IgD-negative memory B cell (primary cell): ENCODE measurements around the gene NBPF3. TPM values are rescaled to one million over a fixed set of nuclear protein-coding genes. Genes with fewer than 3 reads are reported as not detected.
"Not testable (repeated sequence)": the region's sequence is repeated elsewhere in the genome, so short reads cannot be mapped to it uniquely, and the experiment has no call there.

ENCODE experiments used
- H3K27ac Mint-ChIP-seq, 3 donors: one replicate each; pipeline ENCODE4 v1.8.0; 2020 to 2022; ENCODE audit warnings: mild to moderate bottlenecking in 3 of 3, mixed read lengths in 3 of 3, moderate library complexity in 1 of 3
- H3K27me3 Mint-ChIP-seq: one replicate; pipeline ENCODE4 v1.8.0; 2021; ENCODE audit warnings: mixed read lengths
- H3K36me3 Mint-ChIP-seq: one replicate; pipeline ENCODE4 v1.8.0; 2020; ENCODE audit warnings: mild to moderate bottlenecking, mixed read lengths
- H3K4me1 Mint-ChIP-seq, 3 donors: one replicate each; pipeline ENCODE4 v1.8.0; 2020 to 2022; ENCODE audit warnings: mixed read lengths in 3 of 3, mild to moderate bottlenecking in 1 of 3
- H3K4me3 Mint-ChIP-seq, 4 donors: one replicate each; pipeline ENCODE4 v1.8.0; 2020 to 2022; ENCODE audit warnings: mild to moderate bottlenecking in 4 of 4, mixed read lengths in 4 of 4, moderate library complexity in 3 of 4
- H3K9me3 Mint-ChIP-seq, 3 donors: one replicate each; pipeline ENCODE4 v1.8.0; 2020 to 2021; ENCODE audit warnings: mixed read lengths in 3 of 3, mild to moderate bottlenecking in 1 of 3
- polyA plus RNA-seq: library from polyadenylated mRNA; unstranded; fragments of 300-500 nt; fragmentation: Illumina TruSeq; gene quantifications from one replicate; pipeline ENCODE4 v1.2.3, GENCODE V29; 2021

NBPF3 gene
- polyA plus RNA-seq, 1 donor from 2014 or later, result 2.3 TPM

- H3K27ac Mint-ChIP-seq, H3K36me3 Mint-ChIP-seq, H3K4me1 Mint-ChIP-seq, H3K27me3 Mint-ChIP-seq, H3K9me3 Mint-ChIP-seq, H3K4me3 Mint-ChIP-seq: not testable (repeated sequence)
Measured at GRCh38 chr1:21454904-21455303, 15.0 kb downstream of the NBPF3 start.

DNA sequence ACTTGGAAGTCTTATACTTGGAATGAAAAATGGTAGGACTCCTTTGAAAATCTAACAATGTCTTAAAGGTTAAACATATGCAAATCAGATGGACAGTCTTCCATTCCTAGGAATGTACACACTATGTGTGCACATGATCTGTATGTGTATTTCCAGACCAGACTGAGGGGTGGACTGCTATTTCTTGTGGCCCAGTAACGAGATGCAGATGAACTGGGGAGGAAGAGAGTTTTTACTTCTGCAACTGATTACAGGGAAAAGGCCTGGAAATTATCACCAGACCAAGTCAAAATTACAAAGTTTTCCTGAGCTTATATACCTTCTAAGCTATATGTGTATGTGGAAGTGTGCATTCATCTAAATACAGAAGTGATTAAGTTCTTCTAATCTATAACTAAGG is 17.7 kb downstream of the NBPF3 start:
- Mint-ChIP-seq H3K27me3 (no peaks in the 10 kb centered on the region), H3K9me3 (no peaks in the 10 kb centered on the region), H3K4me1 (no peaks in the 10 kb centered on the region), H3K36me3 (peaks cover 4% of the 10 kb centered on the region), H3K4me3 (no peak overlapping the region), H3K27ac (no peak overlapping the region)

DNA sequence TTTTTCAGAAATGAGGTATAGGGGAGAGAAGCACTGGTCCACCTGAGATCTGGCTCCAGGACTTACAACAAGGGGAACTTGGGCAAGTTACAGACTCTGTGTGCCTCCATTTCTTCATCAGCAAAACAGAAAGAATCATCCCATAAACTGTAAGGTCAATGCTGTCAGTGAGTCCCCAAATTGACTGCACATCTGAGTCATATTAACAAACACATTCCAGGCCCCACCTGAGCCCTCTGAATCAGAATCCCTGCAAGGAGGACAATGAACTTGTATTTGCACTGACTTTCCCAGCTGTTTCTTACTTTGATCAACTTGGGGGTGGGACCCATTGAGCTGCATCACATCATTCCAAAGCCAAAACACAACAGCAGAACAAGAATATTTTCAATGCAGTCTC is 25.2 kb downstream of the NBPF3 start:
- H3K4me1 Mint-ChIP-seq, H3K27ac Mint-ChIP-seq, H3K36me3 Mint-ChIP-seq, H3K9me3 Mint-ChIP-seq, H3K4me3 Mint-ChIP-seq, H3K27me3 Mint-ChIP-seq: not testable (repeated sequence)

- H3K4me3 Mint-ChIP-seq, H3K36me3 Mint-ChIP-seq, H3K27me3 Mint-ChIP-seq, H3K9me3 Mint-ChIP-seq, H3K4me1 Mint-ChIP-seq: not testable (repeated sequence)
- peak overlapping the region in 1 of 3 donors; percentile 50 for H3K27ac Mint-ChIP-seq
Measured at GRCh38 chr1:21467946-21468345, 28.0 kb downstream of the NBPF3 start.

DNA sequence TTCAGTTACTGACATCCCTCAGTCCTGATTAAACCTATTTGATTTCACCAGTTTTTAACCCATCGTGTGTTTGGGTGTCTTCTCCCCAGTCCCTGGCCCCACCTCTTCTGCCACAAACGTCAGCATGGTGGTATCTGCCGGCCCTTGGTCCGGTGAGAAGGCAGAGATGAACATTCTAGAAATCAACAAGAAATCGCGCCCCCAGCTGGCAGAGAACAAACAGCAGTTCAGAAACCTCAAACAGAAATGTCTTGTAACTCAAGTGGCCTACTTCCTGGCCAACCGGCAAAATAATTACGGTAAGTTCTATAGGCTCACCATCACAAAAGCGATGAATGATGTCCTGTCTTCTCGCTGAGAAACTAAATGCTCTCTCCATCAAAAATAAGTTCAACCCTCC is 28.7 kb downstream of the NBPF3 start:
- Mint-ChIP-seq H3K27ac (no peak overlapping the region), H3K9me3 (no peaks in the 10 kb centered on the region), H3K4me1 (no peaks in the 10 kb centered on the region), H3K36me3 (peaks cover under 1% of the 10 kb centered on the region), H3K4me3 (no peak overlapping the region), H3K27me3 (no peaks in the 10 kb centered on the region)

DNA sequence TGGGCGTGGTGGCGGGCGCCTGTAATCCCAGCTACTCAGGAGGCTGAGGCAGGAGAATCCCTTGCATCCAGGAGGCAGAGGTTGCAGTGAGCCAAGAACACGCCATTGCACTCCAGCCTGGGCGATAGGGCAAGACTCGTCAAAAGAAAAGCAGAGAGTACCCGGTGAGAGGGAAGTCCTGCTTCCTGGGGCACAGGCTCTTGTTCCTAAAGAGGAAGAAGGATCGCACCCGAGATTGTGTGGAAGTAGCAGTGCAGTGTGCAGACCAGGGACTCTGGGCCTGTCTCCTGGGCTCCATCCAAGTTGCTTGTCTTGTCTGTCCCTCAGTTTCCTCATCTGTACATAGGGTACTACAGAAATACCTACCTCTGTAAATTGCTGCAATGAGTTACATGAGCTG is 29.6 kb downstream of the NBPF3 start:
- Mint-ChIP-seq H3K4me3 (no peak overlapping the region), H3K27ac (no peak overlapping the region), H3K36me3 (peaks cover 4% of the 10 kb centered on the region), H3K4me1 (no peaks in the 10 kb centered on the region), H3K27me3 (no peaks in the 10 kb centered on the region), H3K9me3 (no peaks in the 10 kb centered on the region)

DNA sequence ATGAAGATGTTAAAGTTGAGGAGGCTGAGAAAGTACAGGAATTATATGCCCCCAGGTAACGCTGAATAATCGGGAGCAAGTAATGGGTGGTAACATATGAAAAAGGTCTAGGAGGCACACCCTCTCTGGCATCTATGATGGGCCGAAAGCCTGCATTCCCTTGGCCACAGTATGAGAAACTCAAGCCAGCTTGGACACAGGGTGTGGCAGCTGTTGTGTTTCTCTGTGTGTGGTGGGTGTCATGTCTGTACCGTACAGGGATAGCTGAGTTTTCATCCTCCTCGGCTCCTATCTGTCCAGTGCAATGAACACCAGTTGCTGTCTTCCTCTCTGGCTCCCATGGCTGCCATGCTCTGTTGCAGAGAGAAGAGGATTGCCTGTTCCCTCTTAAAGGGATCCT is 32.9 kb downstream of the NBPF3 start:
- Mint-ChIP-seq H3K36me3 (peaks cover 8% of the 10 kb centered on the region), H3K9me3 (no peaks in the 10 kb centered on the region), H3K4me1 (no peaks in the 10 kb centered on the region), H3K27me3 (no peaks in the 10 kb centered on the region), H3K27ac (no peak overlapping the region), H3K4me3 (no peak overlapping the region)

DNA sequence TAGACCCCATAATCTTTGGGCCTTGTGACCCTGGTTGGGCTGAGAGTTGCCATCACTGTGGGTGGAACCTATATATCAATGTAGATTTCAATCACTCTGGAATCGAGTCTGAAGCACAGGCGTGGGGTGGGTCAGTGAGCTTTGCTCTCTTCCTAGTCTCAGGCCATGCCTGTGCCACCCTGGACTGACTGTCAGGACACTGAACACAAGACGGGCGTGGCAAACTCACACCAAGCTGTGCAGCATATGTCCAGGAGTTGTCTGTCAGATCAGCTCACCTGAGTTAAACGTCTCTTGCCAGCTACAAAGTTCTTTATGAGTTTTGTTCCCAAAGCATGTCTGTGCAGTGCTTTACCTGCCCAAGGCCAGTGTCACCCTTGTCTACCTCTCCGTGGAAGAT is 38.4 kb downstream of the NBPF3 start:
- H3K4me3 Mint-ChIP-seq, result no peak overlapping the region
- H3K9me3 Mint-ChIP-seq, result no peaks in the 10 kb centered on the region
- no peaks in the 10 kb centered on the region for H3K27me3 Mint-ChIP-seq
- H3K36me3 Mint-ChIP-seq, result peaks cover 14% of the 10 kb centered on the region
- no peaks in the 10 kb centered on the region for H3K4me1 Mint-ChIP-seq
- no peak overlapping the region for H3K27ac Mint-ChIP-seq

DNA sequence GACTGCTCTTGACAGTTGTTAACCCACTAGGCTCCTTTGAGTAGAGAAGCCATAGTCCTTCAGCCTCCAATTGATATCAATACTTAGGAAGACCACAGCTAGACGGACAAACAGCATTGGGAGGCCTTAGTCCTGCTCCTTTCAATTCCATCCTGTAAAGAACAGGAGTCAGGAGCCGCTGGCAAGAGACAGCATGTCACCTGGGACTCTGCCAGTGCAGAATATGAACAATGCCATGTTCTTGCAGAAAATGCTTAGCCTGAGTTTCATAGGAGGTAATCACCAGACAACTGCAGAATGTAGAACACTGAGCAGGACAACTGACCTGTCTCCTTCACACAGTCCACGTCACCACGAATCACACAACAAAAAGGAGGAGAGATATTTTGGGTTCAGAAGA is 43.9 kb downstream of the NBPF3 start:
- not testable (repeated sequence) for H3K27me3 Mint-ChIP-seq, H3K9me3 Mint-ChIP-seq, H3K4me1 Mint-ChIP-seq, H3K27ac Mint-ChIP-seq, H3K4me3 Mint-ChIP-seq, H3K36me3 Mint-ChIP-seq

DNA sequence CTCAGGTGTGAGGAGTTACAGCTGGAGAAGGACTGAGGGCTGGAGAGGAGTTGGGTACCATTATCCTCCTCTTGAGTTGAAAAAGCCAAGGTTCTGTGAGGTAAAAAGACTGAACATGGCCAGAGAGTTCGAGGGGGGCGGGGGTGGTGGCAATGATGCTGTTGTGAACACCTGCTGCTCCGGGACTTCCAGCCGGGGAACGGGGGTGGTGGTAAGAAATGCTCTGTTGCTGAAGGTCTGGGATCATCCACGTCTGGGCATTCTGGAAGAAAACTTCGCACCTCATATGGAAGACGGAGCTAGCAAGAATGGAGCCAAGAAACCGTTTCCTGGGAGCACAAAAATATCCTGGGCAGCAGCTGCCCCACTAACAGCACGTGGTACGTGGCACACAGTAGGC is 49.2 kb downstream of the NBPF3 start:
- Mint-ChIP-seq H3K36me3 (no peaks in the 10 kb centered on the region), H3K27ac (no peak overlapping the region), H3K4me1 (peaks cover 0 to 8% (median 5%) of the 10 kb centered on the region in 3 donors), H3K27me3 (peaks cover 5% of the 10 kb centered on the region), H3K4me3 (no peak overlapping the region), H3K9me3 (peaks cover 0 to 3% (median 0%) of the 10 kb centered on the region in 3 donors)

- Mint-ChIP-seq H3K36me3 (no peaks in the 10 kb centered on the region), H3K27me3 (peaks cover 7% of the 10 kb centered on the region), H3K27ac (no peak overlapping the region), H3K4me3 (peak overlapping the region in 1 of 4 donors; percentile 28), H3K9me3 (peaks cover 0 to 3% (median 0%) of the 10 kb centered on the region in 3 donors), H3K4me1 (peaks cover 3 to 10% (median 5%) of the 10 kb centered on the region in 3 donors)
Measured at GRCh38 chr1:21490774-21491487, 51.0 kb downstream of the NBPF3 start.

DNA sequence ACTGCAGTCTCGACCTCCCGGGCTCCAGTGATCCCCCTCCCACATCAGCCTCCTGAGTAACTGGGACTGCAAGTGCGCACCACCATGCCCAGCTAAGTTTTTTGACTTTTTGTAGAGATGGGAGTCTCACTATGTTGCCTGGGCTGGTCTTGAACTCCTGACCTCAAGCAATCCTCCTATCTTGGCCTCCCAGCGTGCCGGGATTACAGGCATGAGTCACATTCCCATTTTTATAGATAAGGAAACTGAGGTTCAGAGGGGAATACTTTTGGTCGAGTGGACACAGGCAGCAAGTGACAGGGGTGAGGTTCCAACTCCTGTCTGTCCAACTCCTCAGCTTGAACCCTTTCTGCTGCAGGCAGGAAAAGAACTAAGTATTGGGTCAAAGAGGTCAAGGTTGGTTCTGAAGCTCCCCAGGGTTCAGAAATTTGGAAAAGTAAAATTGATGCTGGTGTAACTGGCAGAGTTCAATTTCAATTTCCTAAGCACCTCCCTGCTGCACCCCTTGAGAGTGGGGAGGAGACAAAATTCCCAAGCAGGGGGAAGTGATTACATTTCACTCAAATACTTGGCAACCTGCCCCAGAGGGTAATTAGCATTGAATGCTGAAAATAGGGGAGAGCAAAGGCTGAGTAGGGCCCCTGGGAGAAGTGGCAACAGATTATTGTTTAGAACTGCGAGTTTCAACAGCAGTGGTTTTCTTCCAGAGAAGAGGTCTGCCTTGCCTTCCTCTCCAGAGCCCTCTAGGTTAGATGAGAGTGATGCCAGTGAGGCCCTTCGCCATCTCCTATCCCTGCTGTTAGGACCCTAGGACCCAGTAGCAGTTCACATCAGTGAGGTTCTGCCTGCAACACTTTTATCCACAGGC is 51.8 kb downstream of the NBPF3 start:
- H3K27me3 Mint-ChIP-seq, result peaks cover 7% of the 10 kb centered on the region
- peaks cover 0 to 3% (median 0%) of the 10 kb centered on the region in 3 donors for H3K9me3 Mint-ChIP-seq
- H3K36me3 Mint-ChIP-seq, result no peaks in the 10 kb centered on the region
- H3K27ac Mint-ChIP-seq, result no peak overlapping the region
- H3K4me3 Mint-ChIP-seq, result peak overlapping the region in 1 of 4 donors; percentile 28
- peaks cover 3 to 10% (median 5%) of the 10 kb centered on the region in 3 donors for H3K4me1 Mint-ChIP-seq

DNA sequence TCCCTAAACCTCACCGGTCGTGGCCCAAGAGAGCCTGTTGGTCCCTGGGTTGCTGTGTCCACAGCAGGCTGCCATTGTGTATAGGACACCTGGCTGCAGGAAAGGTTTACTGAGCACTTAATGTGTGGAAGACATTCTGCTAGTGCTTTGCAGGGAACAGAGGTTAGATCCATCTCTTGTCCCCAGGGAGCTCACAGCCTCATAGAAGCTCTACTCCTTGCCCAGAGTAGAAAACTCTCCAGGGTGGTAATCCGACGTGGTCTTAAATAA is 52.4 kb downstream of the NBPF3 start:
- H3K4me1 Mint-ChIP-seq, result peaks cover 3 to 10% (median 5%) of the 10 kb centered on the region in 3 donors
- H3K9me3 Mint-ChIP-seq, result peaks cover 0 to 3% (median 0%) of the 10 kb centered on the region in 3 donors
- H3K4me3 Mint-ChIP-seq, result no peak overlapping the region
- H3K36me3 Mint-ChIP-seq, result no peaks in the 10 kb centered on the region
- no peak overlapping the region for H3K27ac Mint-ChIP-seq
- peaks cover 8% of the 10 kb centered on the region for H3K27me3 Mint-ChIP-seq

GRCh38 chr1:21494196-21494595 is 54.3 kb downstream of the NBPF3 start:
- H3K27me3 Mint-ChIP-seq, result peaks cover 6% of the 10 kb centered on the region

GRCh38 chr1:21495225-21495820 is 55.4 kb downstream of the NBPF3 start:
- H3K27ac Mint-ChIP-seq, result no peak overlapping the region
- peaks cover 0 to 3% (median 2%) of the 10 kb centered on the region in 3 donors for H3K4me1 Mint-ChIP-seq
- peaks cover 0 to 3% (median 0%) of the 10 kb centered on the region in 3 donors for H3K9me3 Mint-ChIP-seq
- no peaks in the 10 kb centered on the region for H3K36me3 Mint-ChIP-seq
- H3K27me3 Mint-ChIP-seq, result peaks cover 5% of the 10 kb centered on the region
- no peak overlapping the region for H3K4me3 Mint-ChIP-seq

More at GRCh38 chr1:21494196-21494595, 54.3 kb downstream of the NBPF3 start:
- H3K4me1 Mint-ChIP-seq, result peaks cover 0 to 3% (median 2%) of the 10 kb centered on the region in 3 donors
- H3K4me3 Mint-ChIP-seq, result no peak overlapping the region
- no peaks in the 10 kb centered on the region for H3K36me3 Mint-ChIP-seq
- H3K27ac Mint-ChIP-seq, result no peak overlapping the region
- peaks cover 0 to 3% (median 0%) of the 10 kb centered on the region in 3 donors for H3K9me3 Mint-ChIP-seq
